NCI-H2196 treated with DMSO at 0.1 percent for 48 hours (cell line): ENCODE data around the gene PTGFR.

Source experiments
- DNase-seq: peaks from one replicate; lab custom pipeline; 2025; ENCODE audit not compliant: unreplicated experiment; lab: John Stamatoyannopoulos, UW

PTGFR gene

GRCh38 chr1:78587211-78587610 is 96.4 kb downstream of the PTGFR start:
- DNase-seq, result no peak
